ENCODE measurements around the gene COMMD9. TPM values are rescaled to one million over a fixed set of nuclear protein-coding genes. Genes with fewer than 3 reads are reported as not detected.
A peak's percentile ranks its signal among the peaks of the same experiment; 100 is the strongest.

The COMMD9 gene
- total and polyA plus RNA-seq, 2 experiments from 2014 or later, result 22.4 to 44.1 TPM

GRCh38 chr11:36292311-36292722, 3.1 kb upstream of the COMMD9 start:
- no peak overlapping the region for H2AFZ ChIP-seq
- Mint-ChIP-seq H3K27ac (no peak overlapping the region), H3K9me3 (no peaks in the 10 kb centered on the region), H3K27me3 (ENCODE audit: insufficient read depth, low read depth, poor library complexity) (peaks cover 17% of the 10 kb centered on the region), H3K36me3 (ENCODE audit: low read depth) (no peaks in the 10 kb centered on the region), H3K4me1 (peaks cover 5% of the 10 kb centered on the region; the same call in 2 of the 3 replicates), H3K4me3 (no peak overlapping the region)
- no peaks in the 10 kb centered on the region for H3K79me2 ChIP-seq (replicated peaks; ENCODE audit: insufficient read depth)
- no peak overlapping the region for H3K4me2 ChIP-seq
- no peak overlapping the region for H3K4me3 ChIP-seq
- no peaks in the 10 kb centered on the region for H3K9me2 ChIP-seq (ENCODE audit: insufficient read depth)
- TF ChIP-seq CREB1 (CRISPR knock-in tag; IDR thresholded peaks at IDR 0.05; ENCODE audit: low read depth) (no peak), CTCF (conservative IDR thresholded peaks at IDR 0.05; ENCODE audit: low read depth in 2 of 2) (peak; percentile 77 to 90)
- H3K27ac ChIP-seq (ENCODE audit: low read depth), result no peak overlapping the region
- H4K20me1 ChIP-seq (replicated peaks; ENCODE audit: insufficient read depth), result no peaks in the 10 kb centered on the region
- DNase-seq (ENCODE audit: low spot score) (peak; percentile 81), ATAC-seq (peak; percentile 44)
- no peaks in the 10 kb centered on the region for H3K4me1 ChIP-seq (ENCODE audit: insufficient read depth)
- H3F3A ChIP-seq (replicated peaks; ENCODE audit: low read depth), result no peaks in the 10 kb centered on the region
- peaks cover 17% of the 10 kb centered on the region for H3K27me3 ChIP-seq (ENCODE audit: insufficient read depth)
- H3K36me3 ChIP-seq (ENCODE audit: insufficient read depth), result no peaks in the 10 kb centered on the region

- Histone ChIP-seq H4K20me1 (replicated peaks; ENCODE audit: insufficient read depth) (no peaks in the 10 kb centered on the region), H3K4me3 (peak overlapping the region; percentile 79), H3F3A (replicated peaks; ENCODE audit: low read depth) (no peaks in the 10 kb centered on the region), H3K36me3 (ENCODE audit: insufficient read depth) (no peaks in the 10 kb centered on the region), H3K27me3 (ENCODE audit: insufficient read depth) (peaks cover 17% of the 10 kb centered on the region), H3K9me2 (ENCODE audit: insufficient read depth) (no peaks in the 10 kb centered on the region), H3K79me2 (replicated peaks; ENCODE audit: insufficient read depth) (peaks cover 3% of the 10 kb centered on the region; the same call in 1 of the 2 replicates), H3K27ac (ENCODE audit: low read depth) (no peak overlapping the region; the same call in 1 of the 2 replicates), H3K4me1 (ENCODE audit: insufficient read depth) (no peaks in the 10 kb centered on the region), H2AFZ (peak overlapping the region; percentile 92), H3K4me2 (peak overlapping the region; percentile 75)
- peaks cover 9% of the 10 kb centered on the region for H3K27me3 Mint-ChIP-seq (ENCODE audit: insufficient read depth, low read depth, poor library complexity)
- ATAC-seq, result no peak
- no peak for DNase-seq (ENCODE audit: low spot score)
- peak overlapping the region; percentile 95 for H3K27ac Mint-ChIP-seq
- H3K4me1 Mint-ChIP-seq, result peaks cover 5% of the 10 kb centered on the region; the same call in 2 of the 3 replicates
- H3K36me3 Mint-ChIP-seq (ENCODE audit: low read depth), result no peaks in the 10 kb centered on the region
- no peak for TF ChIP-seq ZNF331 (CRISPR knock-in tag; IDR thresholded peaks at IDR 0.05; ENCODE audit: low read depth)
- TF ChIP-seq, protein P1, sequence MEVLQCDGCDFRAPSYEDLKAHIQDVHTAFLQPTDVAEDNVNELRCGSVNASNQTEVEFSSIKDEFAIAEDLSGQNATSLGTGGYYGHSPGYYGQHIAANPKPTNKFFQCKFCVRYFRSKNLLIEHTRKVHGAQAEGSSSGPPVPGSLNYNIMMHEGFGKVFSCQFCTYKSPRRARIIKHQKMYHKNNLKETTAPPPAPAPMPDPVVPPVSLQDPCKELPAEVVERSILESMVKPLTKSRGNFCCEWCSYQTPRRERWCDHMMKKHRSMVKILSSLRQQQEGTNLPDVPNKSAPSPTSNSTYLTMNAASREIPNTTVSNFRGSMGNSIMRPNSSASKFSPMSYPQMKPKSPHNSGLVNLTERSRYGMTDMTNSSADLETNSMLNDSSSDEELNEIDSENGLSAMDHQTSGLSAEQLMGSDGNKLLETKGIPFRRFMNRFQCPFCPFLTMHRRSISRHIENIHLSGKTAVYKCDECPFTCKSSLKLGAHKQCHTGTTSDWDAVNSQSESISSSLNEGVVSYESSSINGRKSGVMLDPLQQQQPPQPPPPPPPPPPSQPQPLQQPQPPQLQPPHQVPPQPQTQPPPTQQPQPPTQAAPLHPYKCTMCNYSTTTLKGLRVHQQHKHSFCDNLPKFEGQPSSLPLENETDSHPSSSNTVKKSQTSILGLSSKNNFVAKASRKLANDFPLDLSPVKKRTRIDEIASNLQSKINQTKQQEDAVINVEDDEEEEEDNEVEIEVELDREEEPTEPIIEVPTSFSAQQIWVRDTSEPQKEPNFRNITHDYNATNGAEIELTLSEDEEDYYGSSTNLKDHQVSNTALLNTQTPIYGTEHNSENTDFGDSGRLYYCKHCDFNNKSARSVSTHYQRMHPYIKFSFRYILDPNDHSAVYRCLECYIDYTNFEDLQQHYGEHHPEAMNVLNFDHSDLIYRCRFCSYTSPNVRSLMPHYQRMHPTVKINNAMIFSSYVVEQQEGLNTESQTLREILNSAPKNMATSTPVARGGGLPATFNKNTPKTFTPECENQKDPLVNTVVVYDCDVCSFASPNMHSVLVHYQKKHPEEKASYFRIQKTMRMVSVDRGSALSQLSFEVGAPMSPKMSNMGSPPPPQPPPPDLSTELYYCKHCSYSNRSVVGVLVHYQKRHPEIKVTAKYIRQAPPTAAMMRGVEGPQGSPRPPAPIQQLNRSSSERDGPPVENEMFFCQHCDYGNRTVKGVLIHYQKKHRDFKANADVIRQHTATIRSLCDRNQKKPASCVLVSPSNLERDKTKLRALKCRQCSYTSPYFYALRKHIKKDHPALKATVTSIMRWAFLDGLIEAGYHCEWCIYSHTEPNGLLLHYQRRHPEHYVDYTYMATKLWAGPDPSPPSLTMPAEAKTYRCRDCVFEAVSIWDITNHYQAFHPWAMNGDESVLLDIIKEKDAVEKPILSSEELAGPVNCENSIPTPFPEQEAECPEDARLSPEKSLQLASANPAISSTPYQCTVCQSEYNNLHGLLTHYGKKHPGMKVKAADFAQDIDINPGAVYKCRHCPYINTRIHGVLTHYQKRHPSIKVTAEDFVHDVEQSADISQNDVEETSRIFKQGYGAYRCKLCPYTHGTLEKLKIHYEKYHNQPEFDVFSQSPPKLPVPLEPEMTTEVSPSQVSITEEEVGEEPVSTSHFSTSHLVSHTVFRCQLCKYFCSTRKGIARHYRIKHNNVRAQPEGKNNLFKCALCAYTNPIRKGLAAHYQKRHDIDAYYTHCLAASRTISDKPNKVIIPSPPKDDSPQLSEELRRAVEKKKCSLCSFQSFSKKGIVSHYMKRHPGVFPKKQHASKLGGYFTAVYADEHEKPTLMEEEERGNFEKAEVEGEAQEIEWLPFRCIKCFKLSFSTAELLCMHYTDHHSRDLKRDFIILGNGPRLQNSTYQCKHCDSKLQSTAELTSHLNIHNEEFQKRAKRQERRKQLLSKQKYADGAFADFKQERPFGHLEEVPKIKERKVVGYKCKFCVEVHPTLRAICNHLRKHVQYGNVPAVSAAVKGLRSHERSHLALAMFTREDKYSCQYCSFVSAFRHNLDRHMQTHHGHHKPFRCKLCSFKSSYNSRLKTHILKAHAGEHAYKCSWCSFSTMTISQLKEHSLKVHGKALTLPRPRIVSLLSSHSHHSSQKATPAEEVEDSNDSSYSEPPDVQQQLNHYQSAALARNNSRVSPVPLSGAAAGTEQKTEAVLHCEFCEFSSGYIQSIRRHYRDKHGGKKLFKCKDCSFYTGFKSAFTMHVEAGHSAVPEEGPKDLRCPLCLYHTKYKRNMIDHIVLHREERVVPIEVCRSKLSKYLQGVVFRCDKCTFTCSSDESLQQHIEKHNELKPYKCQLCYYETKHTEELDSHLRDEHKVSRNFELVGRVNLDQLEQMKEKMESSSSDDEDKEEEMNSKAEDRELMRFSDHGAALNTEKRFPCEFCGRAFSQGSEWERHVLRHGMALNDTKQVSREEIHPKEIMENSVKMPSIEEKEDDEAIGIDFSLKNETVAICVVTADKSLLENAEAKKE (CRISPR knock-in tag; IDR thresholded peaks at IDR 0.05), result no peak
- no peak for TF ChIP-seq POLR2AphosphoS5 (IDR thresholded peaks at IDR 0.05; ENCODE audit: low read depth)
- TF ChIP-seq, protein P2, sequence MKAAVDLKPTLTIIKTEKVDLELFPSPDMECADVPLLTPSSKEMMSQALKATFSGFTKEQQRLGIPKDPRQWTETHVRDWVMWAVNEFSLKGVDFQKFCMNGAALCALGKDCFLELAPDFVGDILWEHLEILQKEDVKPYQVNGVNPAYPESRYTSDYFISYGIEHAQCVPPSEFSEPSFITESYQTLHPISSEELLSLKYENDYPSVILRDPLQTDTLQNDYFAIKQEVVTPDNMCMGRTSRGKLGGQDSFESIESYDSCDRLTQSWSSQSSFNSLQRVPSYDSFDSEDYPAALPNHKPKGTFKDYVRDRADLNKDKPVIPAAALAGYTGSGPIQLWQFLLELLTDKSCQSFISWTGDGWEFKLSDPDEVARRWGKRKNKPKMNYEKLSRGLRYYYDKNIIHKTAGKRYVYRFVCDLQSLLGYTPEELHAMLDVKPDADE (IDR thresholded peaks at IDR 0.05), result no peak
- H3K9me3 Mint-ChIP-seq, result no peaks in the 10 kb centered on the region
- peak overlapping the region; percentile 93 for H3K4me3 Mint-ChIP-seq
Measured at GRCh38 chr11:36288442-36289225, 590 bp downstream of the COMMD9 start.

Data from GM23338 (cell line).